GM23248 (cell line): ENCODE data around the gene MAP3K5.
"Not testable (repeated sequence)": the region's sequence is repeated elsewhere in the genome, so short reads cannot be mapped to it uniquely, and the experiment has no call there.

Experiments
- EZH2 ChIP-seq: fragments of 200-600 bp; sonication (generic); IDR thresholded peaks from 2 replicates; pipeline ENCODE4 v1.6.1; 2018; ENCODE audit warnings: antibody characterized with exemption, mild to moderate bottlenecking; ENCODE audit not compliant: insufficient read depth, poor library complexity, severe bottlenecking
- EZH2phosphoT487 ChIP-seq: fragments of 200-600 bp; sonication (generic); IDR thresholded peaks from 2 replicates; pipeline ENCODE4 v1.6.1; 2018; ENCODE audit warnings: antibody characterized with exemption, moderate library complexity, mild to moderate bottlenecking, low read depth; ENCODE audit not compliant: insufficient read depth

DNA sequence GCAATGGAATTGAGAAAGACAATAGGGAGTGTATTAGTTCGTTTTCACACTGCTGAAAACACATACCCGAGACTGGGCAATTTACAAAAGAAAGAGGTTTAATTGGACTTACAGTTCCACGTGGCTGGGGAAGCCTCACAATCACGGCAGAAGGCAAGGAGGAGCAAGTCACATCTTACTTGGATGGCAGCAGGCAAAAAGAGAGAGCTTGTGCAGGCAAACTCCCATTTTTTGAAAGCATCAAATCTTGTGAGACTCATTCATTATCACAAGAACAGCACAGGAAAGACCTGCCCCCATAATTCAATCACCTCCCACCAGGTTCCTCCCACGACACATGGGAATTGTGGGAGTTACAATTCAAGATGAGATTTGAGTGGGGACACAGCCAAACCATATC, 208.0 kb downstream of the MAP3K5 start:
- not testable (repeated sequence) for TF ChIP-seq EZH2phosphoT487, EZH2
